ENCODE results near the gene KLF13. TPM values are rescaled to one million over a fixed set of nuclear protein-coding genes. Genes with fewer than 3 reads are reported as not detected.

The KLF13 gene
- total and polyA plus RNA-seq, 8 donors = 12.3 to 57.1 (median 32.6) TPM

GRCh38 chr15:31313223-31313622 is 13.4 kb upstream of the KLF13 start:
- TF ChIP-seq CTCF (IDR thresholded peaks at IDR 0.05) = no peak
- Histone ChIP-seq H3K4me1 (no peaks in the 10 kb centered on the region), H3K9me3 (no peaks in the 10 kb centered on the region), H3K27me3 (no peaks in the 10 kb centered on the region), H3K4me3 (no peak overlapping the region), H3K27ac (no peak overlapping the region), H3K36me3 (no peaks in the 10 kb centered on the region)
- DNase-seq (no peak), ATAC-seq (no peak), FAIRE-seq (no peak)
- intact Hi-C loops (cut with DNase I) = no loop called here

- no peak for ATAC-seq
- Histone ChIP-seq H3K4me1 (no peaks in the 10 kb centered on the region), H3K9me3 (no peaks in the 10 kb centered on the region), H3K27ac (no peak overlapping the region), H3K27me3 (no peaks in the 10 kb centered on the region), H3K36me3 (no peaks in the 10 kb centered on the region), H3K4me3 (no peak overlapping the region)
- no peak for FAIRE-seq
- intact Hi-C loops (cut with DNase I) = no loop called here
- WGBS, 2 donors = 81 to 86% methylated on average over 12 of the region's 12 CpGs
- peak in 1 of 6 donors; percentile 34 for DNase-seq
- TF ChIP-seq CTCF (IDR thresholded peaks at IDR 0.05) = no peak
These were observed 12.3 kb upstream of the KLF13 start for GRCh38 chr15:31314380-31314779.

- ATAC-seq = no peak
- Histone ChIP-seq H3K36me3 (no peaks in the 10 kb centered on the region), H3K4me3 (no peak overlapping the region), H3K27ac (no peak overlapping the region), H3K27me3 (no peaks in the 10 kb centered on the region), H3K4me1 (no peaks in the 10 kb centered on the region), H3K9me3 (no peaks in the 10 kb centered on the region)
- intact Hi-C loops (cut with DNase I) = no loop called here
- no peak for TF ChIP-seq CTCF (IDR thresholded peaks at IDR 0.05)
- WGBS, 2 donors = 90% methylated on average over 8 of the region's 8 CpGs
- peak in 1 of 6 donors; percentile 47 for DNase-seq
- FAIRE-seq = no peak
These were observed 10.4 kb upstream of the KLF13 start for GRCh38 chr15:31316135-31316795.

- Histone ChIP-seq H3K9me3 (no peaks in the 10 kb centered on the region), H3K36me3 (no peaks in the 10 kb centered on the region), H3K27ac (no peak overlapping the region), H3K4me3 (no peak overlapping the region), H3K27me3 (no peaks in the 10 kb centered on the region), H3K4me1 (no peaks in the 10 kb centered on the region)
- FAIRE-seq = no peak
- WGBS, 2 donors = 92 to 97% methylated on average over 3 of the region's 3 CpGs
- no peak for TF ChIP-seq CTCF (IDR thresholded peaks at IDR 0.05)
- no peak for DNase-seq
- ATAC-seq = no peak
- intact Hi-C loops (cut with DNase I) = no loop called here
These were observed 9.6 kb upstream of the KLF13 start for GRCh38 chr15:31317017-31317416.

- DNase-seq (no peak), FAIRE-seq (no peak), ATAC-seq (no peak)
- no peak for TF ChIP-seq CTCF (IDR thresholded peaks at IDR 0.05)
- Histone ChIP-seq H3K4me1 (no peaks in the 10 kb centered on the region), H3K9me3 (no peaks in the 10 kb centered on the region), H3K36me3 (no peaks in the 10 kb centered on the region), H3K27ac (no peak overlapping the region), H3K27me3 (no peaks in the 10 kb centered on the region), H3K4me3 (no peak overlapping the region)
- intact Hi-C loops (cut with DNase I) = no loop called here
- WGBS, 2 donors = 63 to 64% methylated on average over 21 of the region's 21 CpGs
These were observed 9.0 kb upstream of the KLF13 start for GRCh38 chr15:31317421-31318327.

All from pancreas (tissue), 10 donors.